Smooth muscle cell (in vitro differentiated cells): ENCODE measurements around the gene FRMPD4. TPM values are rescaled to one million over a fixed set of nuclear protein-coding genes. Genes with fewer than 3 reads are reported as not detected.

ENCODE experiments used
- DNase-seq: peaks from one replicate; lab custom pipeline; 2025; ENCODE audit not compliant: unreplicated experiment; lab: John Stamatoyannopoulos, UW
- H2AFZ ChIP-seq: fragments of 200-600 bp; sonication (generic); 2 replicates; pipeline ENCODE4 v1.6.0; 2016; ENCODE audit warnings: antibody characterized with exemption, low read depth, mild to moderate bottlenecking
- H3F3A ChIP-seq: fragments of 200-600 bp; sonication (generic); 2 replicates; pipeline ENCODE4 v1.6.0; 2017; ENCODE audit warnings: antibody characterized with exemption, low read depth
- H3K27ac ChIP-seq: fragments of 200-600 bp; sonication (generic); 2 replicates; pipeline ENCODE4 v1.5.1; 2016; ENCODE audit warnings: low read depth, mild to moderate bottlenecking
- H3K27me3 ChIP-seq: fragments of 200-600 bp; sonication (generic); 2 replicates; pipeline ENCODE4 v1.6.1; 2016; ENCODE audit warnings: low read depth, mild to moderate bottlenecking
- H3K36me3 ChIP-seq: fragments of 200-600 bp; sonication (generic); 2 replicates; pipeline ENCODE4 v1.5.1; 2016; ENCODE audit warnings: low read depth
- H3K4me1 ChIP-seq: fragments of 200-600 bp; sonication (generic); 2 replicates; pipeline ENCODE4 v1.5.1; 2016; ENCODE audit warnings: low read depth
- H3K4me2 ChIP-seq: fragments of 200-600 bp; sonication (generic); 2 replicates; pipeline ENCODE4 v1.6.0; 2016; ENCODE audit warnings: mild to moderate bottlenecking
- H3K4me3 ChIP-seq: fragments of 200-600 bp; sonication (generic); 2 replicates; pipeline ENCODE4 v1.5.1; 2016; ENCODE audit warnings: mild to moderate bottlenecking
- H3K79me2 ChIP-seq: fragments of 200-600 bp; sonication (generic); 2 replicates; pipeline ENCODE4 v1.6.0; 2016; ENCODE audit warnings: low read depth, mild to moderate bottlenecking
- H3K9ac ChIP-seq: fragments of 200-600 bp; sonication (generic); 2 replicates; pipeline ENCODE4 v1.6.0; 2016; ENCODE audit warnings: low read depth
- H3K9me3 ChIP-seq: fragments of 200-600 bp; sonication (generic); replicated peaks from 2 replicates; pipeline ENCODE4 v1.5.1; 2016; ENCODE audit warnings: low read depth
- H4K20me1 ChIP-seq: fragments of 200-600 bp; sonication (generic); 2 replicates; pipeline ENCODE4 v1.6.0; 2016; ENCODE audit warnings: low read depth
- CTCF ChIP-seq: fragments of 200-600 bp; sonication (generic); IDR thresholded peaks from 2 replicates; pipeline ENCODE4 v1.5.1; 2017; ENCODE audit warnings: borderline replicate concordance, mild to moderate bottlenecking, antibody characterized with exemption; ENCODE audit not compliant: insufficient read depth, poor library complexity, severe bottlenecking
- WGBS: methylation state at CpG from one replicate; pipeline ENCODE4 v1.1.7; 2016; ENCODE audit warnings: low lambda C conversion rate; 5-methylcytosine and 5-hydroxymethylcytosine counted together
- polyA plus RNA-seq: library from polyadenylated mRNA; unstranded; fragments of >200 nt; fragmentation: Nextera tagmentation; extraction: Ambion mirVana; gene quantifications from 2 replicates; pipeline ENCODE4 v1.2.1, GENCODE V29; 2016
- total RNA-seq: library from RNA; depleted of rRNA; stranded (reverse); fragments of >200 nt; gene quantifications from 2 replicates; pipeline ENCODE4 v1.2.3, GENCODE V29; 2014

Gene FRMPD4
- total and polyA plus RNA-seq, 2 experiments from 2014 or later = 0.13 TPM; not detected in 1

- Histone ChIP-seq H3K27ac (no peak overlapping the region), H3K36me3 (no peaks in the 10 kb centered on the region), H3K27me3 (no peaks in the 10 kb centered on the region), H3K4me1 (no peaks in the 10 kb centered on the region), H4K20me1 (no peaks in the 10 kb centered on the region), H3K9me3 (no peaks in the 10 kb centered on the region), H3F3A (no peaks in the 10 kb centered on the region), H3K9ac (no peak overlapping the region), H3K4me3 (no peak overlapping the region), H2AFZ (no peak overlapping the region), H3K79me2 (no peaks in the 10 kb centered on the region), H3K4me2 (no peak overlapping the region)
- DNase-seq = no peak
- WGBS = 91% methylated on average over 5 of the region's 5 CpGs
- no peak for TF ChIP-seq CTCF
These were observed 214.6 kb downstream of the FRMPD4 start for GRCh38 chrX:12352922-12353321.

- H3K9me3 ChIP-seq = no peaks in the 10 kb centered on the region
- H3K4me3 ChIP-seq = no peak overlapping the region
- no peaks in the 10 kb centered on the region for H3K36me3 ChIP-seq
- no peak for TF ChIP-seq CTCF
- H3F3A ChIP-seq = no peaks in the 10 kb centered on the region
- H3K27ac ChIP-seq = no peak overlapping the region
- H3K4me2 ChIP-seq = no peak overlapping the region
- H3K79me2 ChIP-seq = no peaks in the 10 kb centered on the region
- no peak overlapping the region for H2AFZ ChIP-seq
- no peaks in the 10 kb centered on the region for H3K27me3 ChIP-seq
- WGBS = 45% methylated on average over 2 of the region's 2 CpGs
- H4K20me1 ChIP-seq = no peaks in the 10 kb centered on the region
- no peaks in the 10 kb centered on the region for H3K4me1 ChIP-seq
- H3K9ac ChIP-seq = no peak overlapping the region
- no peak for DNase-seq
These were observed 222.1 kb downstream of the FRMPD4 start for GRCh38 chrX:12360383-12360782.

GRCh38 chrX:12360986-12361598, 222.8 kb downstream of the FRMPD4 start:
- TF ChIP-seq CTCF = no peak
- Histone ChIP-seq H3K9me3 (no peaks in the 10 kb centered on the region), H3K4me3 (no peak overlapping the region), H3K36me3 (no peaks in the 10 kb centered on the region), H3K27me3 (no peaks in the 10 kb centered on the region), H3F3A (no peaks in the 10 kb centered on the region), H2AFZ (no peak overlapping the region), H3K9ac (no peak overlapping the region), H3K79me2 (no peaks in the 10 kb centered on the region), H4K20me1 (no peaks in the 10 kb centered on the region), H3K4me2 (no peak overlapping the region), H3K27ac (no peak overlapping the region), H3K4me1 (no peaks in the 10 kb centered on the region)
- DNase-seq = no peak

GRCh38 chrX:12363216-12363615, 224.9 kb downstream of the FRMPD4 start:
- no peak overlapping the region for H3K9ac ChIP-seq
- H2AFZ ChIP-seq = no peak overlapping the region
- H3K79me2 ChIP-seq = no peaks in the 10 kb centered on the region
- no peak for TF ChIP-seq CTCF
- no peak for DNase-seq
- 90% methylated on average over 2 of the region's 2 CpGs for WGBS
- H3K4me1 ChIP-seq = no peaks in the 10 kb centered on the region
- no peaks in the 10 kb centered on the region for H3F3A ChIP-seq
- no peaks in the 10 kb centered on the region for H4K20me1 ChIP-seq
- H3K36me3 ChIP-seq = no peaks in the 10 kb centered on the region
- H3K27ac ChIP-seq = no peak overlapping the region
- H3K4me3 ChIP-seq = no peak overlapping the region
- no peaks in the 10 kb centered on the region for H3K9me3 ChIP-seq
- no peak overlapping the region for H3K4me2 ChIP-seq
- no peaks in the 10 kb centered on the region for H3K27me3 ChIP-seq
